LNCaP clone FGC (cell line): ENCODE measurements around the gene SNRPD2.
A peak's percentile ranks its signal among the peaks of the same experiment; 100 is the strongest.
"Not testable (repeated sequence)": the region's sequence is repeated elsewhere in the genome, so short reads cannot be mapped to it uniquely, and the experiment has no call there.

Experiments
- DNase-seq: peaks from one replicate; pipeline ENCODE4 v3.0.0-alpha.2; 2011; ENCODE audit warnings: low read depth
- H3K4me3 ChIP-seq: 2 replicates; pipeline ENCODE4 v1.5.1; 2011; ENCODE audit warnings: mild to moderate bottlenecking, low read depth, low read length, control low read depth
- CTCF ChIP-seq: IDR thresholded peaks from 2 replicates; pipeline ENCODE4 v1.5.1; 2012; ENCODE audit warnings: mild to moderate bottlenecking; ENCODE audit not compliant: control insufficient read depth, insufficient read depth; ENCODE audit errors: extremely low read depth

SNRPD2 gene

DNA sequence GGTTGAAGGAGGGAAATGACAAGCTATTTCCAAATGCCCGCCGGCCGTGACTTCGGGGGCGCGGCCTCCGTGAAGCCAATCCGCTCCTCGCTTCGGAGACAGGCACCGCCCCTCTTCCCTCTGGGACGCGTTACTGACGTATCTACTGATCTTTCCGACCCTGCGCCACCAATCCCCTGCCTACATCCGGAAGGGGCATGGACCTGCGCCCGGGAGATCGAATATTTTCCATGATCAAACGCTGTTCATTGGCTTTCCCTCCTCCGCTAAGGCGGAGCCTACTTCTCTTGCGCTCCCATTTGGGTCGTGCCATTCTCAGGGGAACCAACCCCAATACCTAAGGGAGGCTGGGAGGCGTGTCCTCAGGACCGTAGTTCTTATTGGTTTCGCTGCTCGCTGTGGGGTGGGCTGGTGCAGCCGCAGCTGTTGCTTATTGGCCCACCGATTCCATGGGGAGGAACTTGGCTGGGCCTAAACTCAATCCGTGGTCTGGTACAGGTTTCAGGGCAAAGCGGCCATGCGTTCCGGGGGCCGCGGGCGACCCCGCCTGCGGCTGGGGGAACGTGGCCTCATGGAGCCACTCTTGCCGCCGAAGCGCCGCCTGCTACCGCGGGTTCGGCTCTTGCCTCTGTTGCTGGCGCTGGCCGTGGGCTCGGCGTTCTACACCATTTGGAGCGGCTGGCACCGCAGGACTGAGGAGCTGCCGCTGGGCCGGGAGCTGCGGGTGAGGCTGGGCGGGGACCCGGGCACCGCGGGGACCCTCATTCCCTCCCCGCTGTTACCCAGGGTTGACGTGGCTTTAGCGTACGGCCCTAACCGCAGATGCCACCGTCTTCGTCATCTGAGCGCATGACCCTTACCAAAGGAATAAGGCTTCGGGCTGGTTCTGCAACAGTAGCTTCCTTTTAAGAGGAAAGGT lies 693 bp upstream of the SNRPD2 start, which contains the start of gene QPCTL:
Gene QPCTL (plus strand): TSS at position 480 of the 919 bp plus-strand sequence. CDS start 38 bp downstream, at position 518.
- peak; percentile 97 for DNase-seq
- no peak for TF ChIP-seq CTCF
- peak within 1 kb of the TSS; percentile 70 for H3K4me3 ChIP-seq

- H3K4me3 ChIP-seq: no peak overlapping the region
- TF ChIP-seq CTCF: no peak
- DNase-seq: no peak
Measured at GRCh38 chr19:45687599-45687998, 4.2 kb downstream of the SNRPD2 start.

DNA sequence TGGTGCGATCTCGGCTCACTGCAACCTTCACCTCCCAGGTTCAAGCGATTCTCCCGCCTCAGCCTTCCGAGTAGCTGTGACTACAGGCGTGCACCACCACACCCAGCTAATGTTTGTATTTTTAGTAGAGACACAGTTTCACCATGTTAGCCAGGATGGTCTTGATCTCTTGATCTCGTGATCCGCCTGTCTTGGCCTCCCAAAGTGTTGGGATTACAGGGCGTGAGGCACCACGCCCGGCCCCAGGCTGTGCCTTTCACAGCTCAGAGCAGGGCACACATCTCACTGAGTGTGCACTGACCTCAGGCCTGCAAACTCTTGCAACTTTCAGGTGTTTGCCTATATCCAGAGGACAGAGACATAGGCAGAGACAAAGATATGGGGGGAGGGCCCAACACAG lies 6.7 kb downstream of the SNRPD2 start:
- DNase-seq, H3K4me3 ChIP-seq: not testable (repeated sequence)

- DNase-seq: no peak
- TF ChIP-seq CTCF: no peak
- H3K4me3 ChIP-seq: no peak overlapping the region
Measured at GRCh38 chr19:45682908-45683307, 8.8 kb downstream of the SNRPD2 start.

GRCh38 chr19:45682117-45682516 lies 9.6 kb downstream of the SNRPD2 start:
- no peak overlapping the region for H3K4me3 ChIP-seq
- no peak for DNase-seq
- TF ChIP-seq CTCF: no peak

GRCh38 chr19:45681391-45682015 lies 10.2 kb downstream of the SNRPD2 start:
- peak overlapping the region; percentile 25; the same call in 1 of the 2 replicates for H3K4me3 ChIP-seq
- TF ChIP-seq CTCF: peak; percentile 72

More at GRCh38 chr19:45681391-45682015, 10.2 kb downstream of the SNRPD2 start:
- DNase-seq: peak; percentile 50
